Measurements from ENCODE around the gene MINPP1. TPM values are rescaled to one million over a fixed set of nuclear protein-coding genes. Genes with fewer than 3 reads are reported as not detected.

MINPP1 gene
- total RNA-seq, 4 donors from 2014 or later = 2.3 to 9.4 (median 6.9) TPM

- 65 to 76% methylated on average over 3 of the region's 3 CpGs for WGBS, 2 donors
- intact Hi-C loops (cut with DNase I) = no loop called here
Observed at GRCh38 chr10:87559392-87559791, 54.7 kb downstream of the MINPP1 start.

GRCh38 chr10:87560495-87561129 lies 55.9 kb downstream of the MINPP1 start:
- H3K4me3 ChIP-seq = no peak overlapping the region
- H3K4me1 ChIP-seq = no peaks in the 10 kb centered on the region
- WGBS, 2 donors = 69 to 81% methylated on average over 5 of the region's 5 CpGs
- peaks cover 0 to 17% (median 11%) of the 10 kb centered on the region in 3 donors for H3K9me3 ChIP-seq
- TF ChIP-seq CTCF (IDR thresholded peaks at IDR 0.05) = no peak
- TF ChIP-seq POLR2A (IDR thresholded peaks at IDR 0.05) = no peak
- H3K27me3 ChIP-seq = no peaks in the 10 kb centered on the region
- H3K36me3 ChIP-seq = no peaks in the 10 kb centered on the region
- H3K27ac ChIP-seq = no peak overlapping the region
- intact Hi-C loops (cut with DNase I) = no loop called here
- DNase-seq = no peak

More at GRCh38 chr10:87559392-87559791, 54.7 kb downstream of the MINPP1 start:
- Histone ChIP-seq H3K36me3 (no peaks in the 10 kb centered on the region), H3K27ac (no peak overlapping the region), H3K9me3 (peaks cover 0 to 8% (median under 1%) of the 10 kb centered on the region in 3 donors), H3K4me1 (no peaks in the 10 kb centered on the region), H3K4me3 (no peak overlapping the region), H3K27me3 (no peaks in the 10 kb centered on the region)
- TF ChIP-seq POLR2A (IDR thresholded peaks at IDR 0.05) = no peak
- no peak for DNase-seq

GRCh38 chr10:87562750-87563149 lies 58.1 kb downstream of the MINPP1 start:
- intact Hi-C loops (cut with DNase I) = no loop called here
- no peak for DNase-seq
- WGBS, 2 donors = 89 to 92% methylated on average over 9 of the region's 9 CpGs
- Histone ChIP-seq H3K27ac (no peak overlapping the region), H3K27me3 (peaks cover 0 to 9% (median 0%) of the 10 kb centered on the region in 4 donors), H3K9me3 (peaks cover 0 to 17% (median 11%) of the 10 kb centered on the region in 3 donors), H3K36me3 (no peaks in the 10 kb centered on the region), H3K4me1 (no peaks in the 10 kb centered on the region), H3K4me3 (no peak overlapping the region)
- TF ChIP-seq POLR2A (IDR thresholded peaks at IDR 0.05) = no peak
- no peak for TF ChIP-seq CTCF (IDR thresholded peaks at IDR 0.05)

- Histone ChIP-seq H3K27me3 (peaks cover 0 to 13% (median 0%) of the 10 kb centered on the region in 4 donors), H3K4me1 (no peaks in the 10 kb centered on the region), H3K9me3 (peaks cover 0 to 17% (median 11%) of the 10 kb centered on the region in 3 donors), H3K36me3 (no peaks in the 10 kb centered on the region), H3K4me3 (no peak overlapping the region), H3K27ac (no peak overlapping the region)
- TF ChIP-seq CTCF (IDR thresholded peaks at IDR 0.05) (no peak), POLR2A (IDR thresholded peaks at IDR 0.05) (no peak)
- DNase-seq = no peak
- intact Hi-C loops (cut with DNase I) = no loop called here
Observed at GRCh38 chr10:87565010-87565409, 60.3 kb downstream of the MINPP1 start.

GRCh38 chr10:87575851-87576250 lies 71.2 kb downstream of the MINPP1 start:
- H3K36me3 ChIP-seq = no peaks in the 10 kb centered on the region
- H3K4me1 ChIP-seq = peaks cover 0 to 15% (median 0%) of the 10 kb centered on the region in 3 donors
- H3K9me3 ChIP-seq = peaks cover 0 to 4% (median 0%) of the 10 kb centered on the region in 3 donors
- intact Hi-C loops (cut with DNase I) = no loop called here
- peaks cover 0 to 12% (median 0%) of the 10 kb centered on the region in 4 donors for H3K27me3 ChIP-seq
- TF ChIP-seq CTCF (IDR thresholded peaks at IDR 0.05) (no peak), POLR2A (IDR thresholded peaks at IDR 0.05) (no peak)
- H3K4me3 ChIP-seq = no peak overlapping the region
- WGBS, 2 donors = 97 to 100% methylated on average over 2 to 3 of the region's 3 CpGs
- no peak overlapping the region for H3K27ac ChIP-seq
- no peak for DNase-seq
